GM18526 (cell line): ENCODE measurements around the gene CFHR4.
"Not testable (repeated sequence)": the region's sequence is repeated elsewhere in the genome, so short reads cannot be mapped to it uniquely, and the experiment has no call there.

ENCODE experiments used
- POLR2A ChIP-seq: IDR thresholded peaks from 3 replicates; pipeline ENCODE4 v1.6.1; 2011; ENCODE audit not compliant: insufficient read length; ENCODE audit errors: extremely low read depth

Gene CFHR4

GRCh38 chr1:196933531-196934189 lies 45.8 kb downstream of the CFHR4 start:
- no peak for TF ChIP-seq POLR2A

- not testable (repeated sequence) for TF ChIP-seq POLR2A
These were observed 55.7 kb downstream of the CFHR4 start, which contains the start of gene CFHR2 for GRCh38 chr1:196943568-196943967. TSS of gene CFHR2 (plus strand) at chr1:196943738. CDS start at chr1:196943881, 143 bp downstream.

- no peak for TF ChIP-seq POLR2A
These were observed 64.0 kb downstream of the CFHR4 start for GRCh38 chr1:196951711-196952394.

GRCh38 chr1:196954778-196955177 lies 66.9 kb downstream of the CFHR4 start:
- TF ChIP-seq POLR2A = no peak

- no peak for TF ChIP-seq POLR2A
These were observed 68.1 kb downstream of the CFHR4 start for GRCh38 chr1:196955926-196956325.

- no peak for TF ChIP-seq POLR2A
These were observed 73.0 kb downstream of the CFHR4 start for GRCh38 chr1:196960854-196961253.
